ENCODE measurements around the gene SOD3.

Gene SOD3

DNA sequence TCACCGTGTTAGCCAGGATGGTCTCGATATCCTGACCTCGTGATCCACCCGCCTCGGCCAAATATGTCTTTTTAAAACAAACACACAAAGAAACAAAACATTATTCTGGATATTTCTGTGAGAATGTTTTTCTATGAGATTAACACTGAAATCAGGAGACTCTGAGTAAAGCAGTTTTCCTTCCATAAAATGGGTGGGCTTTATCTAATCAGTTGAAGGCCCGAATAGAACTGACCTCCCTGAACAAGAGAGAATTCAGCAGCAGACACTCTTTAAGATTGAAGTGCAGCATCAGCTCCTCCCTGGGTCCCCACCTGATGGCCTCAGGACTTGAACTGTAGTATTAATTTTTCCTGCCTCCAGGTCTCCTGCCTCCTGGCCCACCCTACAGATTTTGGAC is 22.4 kb upstream of the SOD3 start:
- no peak overlapping the region for H3K4me3 ChIP-seq (ENCODE audit: low read length)
- no peak for DNase-seq (ENCODE audit: low read depth, low spot score)

DNA sequence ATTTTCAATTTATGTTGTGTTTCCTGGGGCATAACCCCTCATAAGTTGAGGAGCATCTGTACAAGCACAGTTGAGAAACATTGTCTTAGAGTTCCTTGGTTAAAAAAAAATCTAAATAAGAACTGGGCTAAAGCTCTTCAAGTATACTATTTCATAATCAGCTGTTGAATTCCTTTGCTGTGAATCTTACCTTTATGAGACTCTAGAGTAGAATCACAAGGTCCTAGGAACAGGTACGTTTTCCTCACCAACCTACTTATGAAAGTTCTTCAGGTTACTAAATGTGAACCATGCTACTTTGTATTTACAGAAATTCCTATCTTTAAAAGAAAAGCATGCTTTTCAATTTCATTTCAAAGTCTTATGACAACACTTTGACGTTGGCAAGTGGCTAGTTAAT is 20.9 kb upstream of the SOD3 start:
- H3K4me3 ChIP-seq (ENCODE audit: low read length): no peak overlapping the region
- DNase-seq (ENCODE audit: low read depth, low spot score): no peak

DNA sequence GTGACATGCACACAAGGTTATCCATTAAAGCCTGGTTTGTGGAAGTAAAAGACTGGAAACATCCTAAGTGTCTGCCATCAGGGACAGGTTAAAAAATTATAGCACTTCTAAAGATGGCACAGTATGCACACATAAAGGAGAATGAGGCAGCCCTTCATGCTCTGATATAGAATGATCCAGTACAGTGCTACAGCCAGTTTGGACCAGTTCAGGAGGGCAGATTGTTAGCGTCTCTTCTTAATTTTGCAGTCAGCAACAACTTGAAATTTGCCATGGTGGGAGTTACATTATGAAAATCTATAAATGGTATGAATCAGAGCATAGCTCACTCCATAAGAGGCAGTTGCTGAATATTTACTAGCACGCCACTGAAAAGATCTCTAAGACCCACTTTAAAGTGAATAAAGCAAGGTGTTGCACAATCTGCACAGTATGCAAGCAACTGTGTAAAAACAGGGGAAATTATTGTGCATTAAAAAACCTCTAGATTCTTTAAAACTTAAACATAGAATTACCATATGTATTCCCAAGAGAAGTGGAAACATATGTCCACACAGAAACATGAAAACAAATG is 20.3 kb upstream of the SOD3 start:
- DNase-seq (ENCODE audit: low read depth, low spot score): no peak
- no peak overlapping the region for H3K4me3 ChIP-seq (ENCODE audit: low read length)

DNA sequence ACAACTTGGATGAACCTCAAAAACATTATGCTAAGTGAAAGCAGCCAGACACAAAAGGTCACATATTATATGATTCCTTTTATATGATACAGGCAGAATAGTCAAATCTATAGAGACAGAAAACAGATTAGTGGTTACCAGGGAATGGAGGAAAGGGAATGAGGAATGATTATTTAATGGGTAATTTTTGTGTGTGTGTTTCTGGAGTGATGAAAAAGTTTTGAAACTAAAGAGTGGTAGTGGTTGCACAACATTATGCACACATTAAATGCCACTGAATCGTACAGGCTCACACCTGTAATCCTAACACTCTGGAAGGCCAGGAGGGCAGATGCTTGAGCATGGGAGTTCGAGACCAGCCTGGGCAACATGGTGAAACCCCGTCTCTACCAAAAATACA is 19.6 kb upstream of the SOD3 start:
- no peak overlapping the region for H3K4me3 ChIP-seq (ENCODE audit: low read length)
- no peak for DNase-seq (ENCODE audit: low read depth, low spot score)

DNA sequence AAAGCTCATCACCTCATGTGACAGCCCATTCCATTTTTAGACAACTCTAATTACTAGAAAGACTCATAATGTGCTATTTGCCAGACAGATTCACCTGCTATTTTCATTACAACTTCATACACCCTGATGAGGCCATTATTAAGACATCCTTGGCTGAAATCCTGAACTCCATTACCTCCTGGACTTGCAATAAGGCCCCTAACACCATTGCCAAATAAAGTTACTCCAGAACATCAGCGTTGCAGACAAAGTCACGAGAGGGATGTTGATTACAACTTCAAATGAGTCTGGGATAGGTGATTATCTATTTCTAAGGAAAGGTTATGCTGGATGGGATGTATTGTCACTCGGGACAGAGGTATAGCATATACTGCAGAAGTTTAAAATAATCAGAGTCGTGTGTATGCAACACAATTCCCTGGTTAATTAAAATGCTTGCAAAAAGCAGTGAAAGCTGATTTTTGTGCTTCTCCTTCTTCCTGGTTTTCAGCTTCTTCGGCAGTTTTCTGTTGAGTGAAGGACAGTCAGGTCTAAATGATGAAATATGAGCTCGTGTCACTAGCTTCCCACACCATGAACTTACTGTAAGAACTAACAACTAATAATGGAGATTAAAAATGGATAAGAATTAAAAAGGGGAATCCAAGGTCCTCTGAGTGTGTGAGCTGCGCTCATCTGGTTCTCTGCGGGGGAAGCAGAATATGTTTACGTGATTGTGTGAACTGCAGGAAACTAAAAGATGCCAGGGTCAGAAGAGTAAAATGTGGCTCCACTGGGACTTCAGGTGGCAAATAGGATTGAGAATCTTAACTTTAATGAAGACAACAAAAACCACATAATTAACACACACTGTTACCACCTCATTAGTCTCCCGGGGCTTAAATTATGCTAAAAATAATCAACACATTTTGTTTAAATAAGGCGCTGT is 17.6 kb upstream of the SOD3 start:
- DNase-seq (ENCODE audit: low read depth, low spot score): no peak
- no peak overlapping the region for H3K4me3 ChIP-seq (ENCODE audit: low read length)

DNA sequence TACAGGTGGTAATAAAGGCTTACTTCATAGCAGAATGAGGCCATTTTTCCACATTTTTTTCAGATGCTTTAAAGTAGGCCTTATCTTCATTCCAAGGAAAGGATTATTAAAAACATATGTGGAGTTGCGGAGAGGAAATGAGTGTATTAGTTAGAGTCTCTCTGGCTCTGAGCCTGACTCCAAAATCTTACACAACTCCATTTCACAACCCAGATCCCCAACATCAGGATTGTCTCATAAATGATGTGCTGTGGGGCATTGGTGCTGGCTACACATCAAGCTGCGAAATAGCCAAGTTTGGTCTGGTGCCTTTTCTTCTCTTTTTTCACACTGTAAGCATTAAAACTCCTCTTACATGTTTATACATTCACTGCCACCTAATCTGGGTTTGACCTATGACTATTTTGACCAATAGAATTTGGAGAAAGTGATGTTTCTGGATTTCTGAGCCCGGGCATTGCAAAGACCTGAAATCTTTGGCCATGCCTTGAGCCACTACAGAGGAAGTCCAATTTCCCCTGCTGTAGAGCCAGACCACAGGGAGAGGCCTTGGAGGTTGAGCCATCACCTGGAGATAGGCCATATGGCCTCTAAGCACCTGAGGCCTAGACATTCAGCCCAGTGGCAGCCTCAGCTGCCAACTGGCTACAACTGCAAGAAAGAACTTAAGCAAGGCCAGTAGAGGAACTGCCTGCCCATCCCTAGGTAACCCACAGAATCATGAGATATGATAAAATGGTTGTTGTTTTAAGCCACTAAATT is 16.7 kb upstream of the SOD3 start:
- no peak for DNase-seq (ENCODE audit: low read depth, low spot score)
- H3K4me3 ChIP-seq (ENCODE audit: low read length): no peak overlapping the region

DNA sequence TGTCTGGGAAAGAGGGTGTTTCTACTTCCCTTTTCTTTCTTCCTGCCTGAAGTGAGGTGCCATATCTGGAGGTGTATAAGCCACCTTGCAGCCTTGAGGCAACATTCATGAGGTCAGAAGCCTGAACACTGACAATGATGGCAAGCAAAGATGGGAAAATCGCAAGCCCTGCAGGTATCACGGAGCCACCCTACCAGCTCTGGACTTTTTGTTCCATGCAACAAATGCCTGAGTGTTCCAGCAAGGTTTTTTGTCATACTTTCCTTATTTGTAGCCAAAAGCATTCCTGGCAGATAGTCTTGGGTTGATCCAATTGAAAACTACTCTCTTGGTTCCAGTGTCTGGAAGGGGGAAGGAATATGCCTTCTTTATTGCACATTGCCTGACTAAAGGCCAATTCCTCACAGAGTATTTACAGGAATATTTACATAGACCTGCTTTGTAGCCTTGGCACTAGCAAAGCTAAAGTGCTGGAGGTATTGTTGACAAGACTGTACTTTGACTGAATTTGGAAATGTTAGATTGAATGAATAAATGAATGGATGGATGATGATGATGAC is 14.4 kb upstream of the SOD3 start:
- no peak overlapping the region for H3K4me3 ChIP-seq (ENCODE audit: low read length)
- no peak for DNase-seq (ENCODE audit: low read depth, low spot score)

DNA sequence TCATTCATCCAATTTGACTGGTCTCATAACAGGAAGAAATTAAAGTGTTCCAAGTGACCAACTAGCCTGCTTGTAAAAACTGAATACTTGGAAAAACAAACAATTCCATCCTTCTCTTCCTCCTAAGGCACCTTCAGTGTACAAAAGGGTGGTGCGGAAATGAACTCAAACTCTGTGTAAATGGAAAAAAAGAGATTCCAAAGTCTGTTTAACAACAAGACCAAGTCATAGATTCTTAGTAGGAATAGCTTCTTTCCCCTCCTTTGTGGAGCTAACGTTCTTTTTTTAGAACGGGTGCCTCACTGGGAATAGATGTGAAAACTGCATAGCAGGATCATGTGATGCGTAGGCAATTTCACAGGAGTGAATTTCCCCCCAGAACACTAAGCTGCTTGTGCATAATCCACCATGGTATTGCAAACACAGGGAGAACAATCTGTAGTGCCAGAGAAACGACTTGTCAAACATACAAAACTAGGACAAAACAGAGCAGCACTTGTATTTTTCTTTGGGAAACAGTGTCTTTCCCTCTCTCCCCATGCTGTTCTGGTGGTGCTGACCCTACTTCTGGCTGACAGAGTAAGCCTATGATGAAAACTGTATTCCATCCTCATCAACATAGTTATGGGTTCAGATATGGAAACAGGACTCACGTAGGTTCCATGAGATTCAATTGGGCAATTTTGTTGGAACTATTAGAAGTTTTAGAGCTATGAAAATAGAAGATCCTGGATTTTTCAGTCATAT is 13.2 kb upstream of the SOD3 start:
- DNase-seq (ENCODE audit: low read depth, low spot score): no peak

DNA sequence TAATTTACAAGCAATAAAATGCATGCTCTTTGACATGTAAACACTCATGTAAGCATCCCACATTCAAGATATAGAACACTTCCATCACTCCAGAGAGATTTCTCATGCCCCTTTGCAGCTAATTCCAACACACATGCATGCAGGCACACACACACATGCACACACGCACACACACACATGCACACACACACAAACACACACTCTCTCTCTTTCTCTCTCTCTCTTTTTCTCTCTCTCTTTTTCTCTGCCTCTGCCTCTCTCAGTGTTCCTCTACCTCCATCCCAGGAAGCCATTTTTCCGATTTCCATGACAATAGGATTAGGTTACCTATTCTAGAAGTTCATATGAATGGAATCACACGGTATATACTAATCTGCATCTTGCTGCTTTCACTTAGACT is 11.9 kb upstream of the SOD3 start:
- no peak for DNase-seq (ENCODE audit: low read depth, low spot score)
- H3K4me3 ChIP-seq (ENCODE audit: low read length): no peak overlapping the region

More for the DNA sequence above, 13.2 kb upstream of the SOD3 start:
- no peak overlapping the region for H3K4me3 ChIP-seq (ENCODE audit: low read length)

DNA sequence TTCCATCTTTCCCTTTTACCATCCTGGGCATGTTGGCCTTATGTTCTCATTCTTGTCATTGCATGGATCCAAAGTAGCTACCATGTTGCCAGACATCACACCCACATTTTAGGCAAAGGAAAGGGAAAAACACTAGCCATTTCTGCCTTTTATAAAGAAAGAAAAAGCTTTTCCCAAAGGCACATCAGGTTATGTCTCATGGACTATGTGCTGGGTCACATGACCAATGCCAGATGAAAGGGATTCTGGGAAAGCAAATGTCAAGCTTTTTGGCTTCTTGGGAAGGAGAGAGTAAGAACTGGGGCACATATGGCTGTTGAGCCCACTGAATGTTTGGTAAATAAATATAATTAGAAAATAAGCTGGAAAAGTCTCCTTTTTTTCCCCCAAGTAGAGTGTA is 4.3 kb upstream of the SOD3 start:
- H3K4me3 ChIP-seq (ENCODE audit: low read length): no peak overlapping the region
- DNase-seq (ENCODE audit: low read depth, low spot score): no peak

DNA sequence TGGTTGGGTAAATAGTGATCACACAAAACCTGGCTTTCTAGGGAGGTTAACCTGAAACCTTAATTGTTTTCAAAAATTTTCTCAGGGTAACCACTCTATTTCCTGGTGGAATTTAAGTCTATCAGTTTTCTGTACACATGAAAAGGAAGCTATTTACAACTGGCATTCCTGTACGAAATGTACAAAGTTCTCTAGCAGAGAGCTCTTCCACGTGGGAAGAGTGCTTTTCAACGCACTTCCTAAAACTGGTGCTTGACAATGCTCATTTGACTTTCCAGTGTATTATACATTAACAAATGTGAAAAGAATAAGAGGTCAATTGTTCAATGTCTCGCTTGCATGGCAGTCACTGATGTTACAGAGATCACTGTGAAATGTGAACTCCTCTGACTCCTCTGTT is 2.8 kb upstream of the SOD3 start:
- no peak overlapping the region for H3K4me3 ChIP-seq (ENCODE audit: low read length)
- no peak for DNase-seq (ENCODE audit: low read depth, low spot score)

DNA sequence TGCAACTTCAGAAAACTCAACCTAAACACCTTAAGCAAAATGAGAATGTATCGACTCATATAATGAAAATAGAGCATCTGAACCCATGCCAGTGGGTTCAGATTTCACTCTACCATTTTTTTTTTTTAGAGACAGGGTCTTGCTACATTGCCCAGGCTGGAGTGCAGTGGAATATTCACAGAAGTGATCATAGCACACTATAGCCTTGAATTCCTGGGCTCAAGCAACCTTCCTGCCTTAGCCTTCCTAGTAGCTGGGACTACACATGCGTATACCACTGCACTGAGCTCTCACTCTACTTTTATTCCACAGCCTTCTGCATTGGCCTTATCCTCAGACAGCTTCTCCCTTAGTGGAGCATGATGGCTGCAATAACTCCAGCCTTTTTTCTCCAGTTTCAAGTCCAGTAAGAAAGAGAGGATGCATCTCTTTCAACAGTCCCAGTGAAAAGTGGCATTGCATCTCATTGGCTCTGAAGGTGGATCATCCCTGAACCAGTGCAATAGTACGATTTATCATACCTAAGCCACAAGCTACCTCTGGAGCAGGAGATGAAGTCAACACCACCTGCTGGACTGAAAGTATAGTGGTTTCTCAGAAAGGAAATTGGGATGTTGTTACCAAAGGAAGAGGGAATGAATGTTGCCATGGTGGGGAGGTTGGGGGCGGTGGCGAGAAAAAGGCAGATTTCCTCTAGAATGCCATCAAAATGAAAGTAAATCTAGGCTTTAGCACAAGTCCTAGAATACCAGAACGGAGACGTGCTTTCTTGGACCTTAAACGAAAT is 2.0 kb upstream of the SOD3 start:
- DNase-seq (ENCODE audit: low read depth, low spot score): no peak
- no peak overlapping the region for H3K4me3 ChIP-seq (ENCODE audit: low read length)

DNA sequence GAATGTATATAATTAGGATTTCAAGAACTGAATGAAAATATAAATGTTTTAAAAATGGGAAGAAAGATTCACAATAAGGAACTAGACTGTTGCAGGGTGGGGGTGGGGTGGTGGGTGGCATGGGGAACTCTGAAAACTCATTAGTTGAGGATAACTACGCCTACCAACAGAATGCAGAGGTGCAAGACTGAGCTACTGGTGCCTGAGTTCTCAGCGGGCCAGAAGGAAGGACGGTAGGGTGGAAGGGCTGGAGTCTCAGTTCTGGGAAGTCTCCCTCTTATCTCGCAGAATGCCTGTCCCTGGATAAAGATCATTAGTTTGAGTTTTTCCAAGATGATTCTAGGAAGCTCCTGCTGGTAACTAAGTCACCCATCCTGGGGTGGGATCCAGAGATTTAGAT is 1.3 kb upstream of the SOD3 start:
- H3K4me3 ChIP-seq (ENCODE audit: low read length): no peak overlapping the region
- no peak for DNase-seq (ENCODE audit: low read depth, low spot score)

DNA sequence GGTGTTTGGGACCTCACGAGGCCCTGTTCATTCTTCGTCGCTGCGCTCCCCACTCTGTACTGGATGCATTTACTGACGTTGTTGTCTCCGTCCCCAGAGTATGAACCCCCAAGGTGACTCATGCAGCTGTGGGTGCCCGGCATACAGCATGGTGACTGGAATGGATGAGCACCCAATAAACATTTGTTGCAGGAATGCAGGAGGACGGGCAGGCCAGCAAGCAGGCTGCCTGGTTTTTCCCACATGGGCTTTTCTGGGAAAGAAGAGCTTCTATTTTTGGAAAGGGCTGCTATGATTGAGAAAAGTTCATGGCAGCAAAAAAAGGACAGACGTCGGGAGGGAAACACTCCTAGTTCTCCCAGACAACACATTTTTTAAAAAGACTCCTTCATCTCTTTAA is 893 bp upstream of the SOD3 start:
- DNase-seq (ENCODE audit: low read depth, low spot score): no peak
- no peak overlapping the region for H3K4me3 ChIP-seq (ENCODE audit: low read length)

DNA sequence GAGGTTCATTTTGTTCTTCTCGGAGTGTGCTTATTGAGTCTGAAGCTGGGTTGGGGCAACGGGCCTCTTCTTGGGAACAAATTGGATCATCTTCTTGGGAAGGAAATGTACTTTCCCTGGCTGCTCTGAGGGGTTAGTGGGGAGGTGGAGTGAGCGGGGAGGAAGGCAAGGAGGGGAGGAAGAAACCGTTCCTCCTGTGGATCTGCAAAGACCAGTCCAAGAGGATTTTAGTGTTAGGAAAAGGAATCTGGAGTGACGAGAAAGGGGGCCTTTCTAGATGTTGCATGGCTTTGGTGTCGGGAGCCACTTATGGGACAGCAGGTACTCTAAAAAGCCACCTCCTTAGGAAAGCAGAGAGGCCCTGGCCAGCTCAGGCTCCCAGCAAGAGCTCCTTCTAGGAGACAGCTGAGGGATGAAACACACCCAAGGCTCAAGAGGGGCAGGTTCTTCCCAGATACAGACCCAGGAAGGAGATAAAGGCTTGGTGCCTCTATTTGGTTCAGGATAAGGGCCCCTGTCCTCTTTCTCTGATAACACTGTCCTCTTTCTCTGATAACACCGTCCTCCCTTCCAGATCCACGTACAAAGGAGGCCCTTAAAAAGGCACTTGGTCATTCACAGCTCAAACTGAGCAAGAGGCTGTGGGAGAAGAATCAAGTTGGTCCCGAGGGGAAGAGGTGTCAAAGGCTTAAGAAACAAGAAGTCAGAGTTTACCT is 451 bp downstream of the SOD3 start:
- DNase-seq (ENCODE audit: low read depth, low spot score): no peak
- no peak overlapping the region for H3K4me3 ChIP-seq (ENCODE audit: low read length)

DNA sequence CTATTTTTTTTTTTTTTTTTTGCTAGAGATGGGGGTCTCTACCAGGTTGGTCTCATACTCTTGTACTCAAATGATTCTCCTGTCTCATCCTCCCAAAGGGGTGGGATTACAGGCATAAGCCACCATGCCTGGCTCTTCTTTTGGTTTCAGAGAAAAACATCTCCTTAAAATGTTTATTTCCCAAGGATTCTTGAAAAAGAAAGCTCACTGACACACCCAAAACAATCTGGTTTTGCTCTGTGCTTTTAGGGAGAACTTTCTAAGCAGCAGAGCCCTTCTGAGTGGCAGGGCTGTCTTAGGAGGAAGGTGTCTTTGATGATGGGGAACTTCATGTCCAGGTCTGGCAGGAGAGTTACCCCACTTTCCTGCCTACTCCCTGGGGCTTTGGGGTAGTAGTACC is 1.2 kb downstream of the SOD3 start:
- DNase-seq (ENCODE audit: low read depth, low spot score): no peak
- no peak overlapping the region for H3K4me3 ChIP-seq (ENCODE audit: low read length)

DNA sequence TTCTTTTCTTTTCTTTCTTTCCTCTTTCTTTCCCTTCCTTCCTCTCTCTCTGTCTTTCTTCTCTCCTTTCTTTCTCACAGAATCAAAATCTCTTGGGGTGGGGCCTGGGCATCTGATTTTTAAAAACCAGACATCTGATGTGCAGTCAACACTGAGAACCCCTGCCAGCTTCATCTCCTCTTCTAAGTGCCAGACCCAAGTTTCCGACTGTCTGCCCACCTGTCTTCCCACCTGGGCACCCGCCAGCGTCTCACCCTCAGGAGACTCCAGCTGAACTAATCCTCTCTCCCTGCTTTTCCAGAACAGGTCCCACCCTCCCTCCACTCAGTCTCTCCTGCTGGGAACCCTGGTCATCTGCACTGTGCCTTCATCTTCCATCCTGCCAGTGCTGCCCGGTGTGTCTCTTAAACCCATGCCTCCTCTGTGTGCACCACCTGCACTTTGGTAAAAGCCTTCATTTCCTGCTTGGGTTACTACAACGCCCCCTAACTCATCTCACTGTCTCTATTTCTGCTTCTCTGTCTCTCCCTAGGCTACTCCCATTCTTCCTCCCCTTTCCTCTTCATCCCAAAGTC is 2.8 kb downstream of the SOD3 start:
- DNase-seq (ENCODE audit: low read depth, low spot score): no peak

DNA sequence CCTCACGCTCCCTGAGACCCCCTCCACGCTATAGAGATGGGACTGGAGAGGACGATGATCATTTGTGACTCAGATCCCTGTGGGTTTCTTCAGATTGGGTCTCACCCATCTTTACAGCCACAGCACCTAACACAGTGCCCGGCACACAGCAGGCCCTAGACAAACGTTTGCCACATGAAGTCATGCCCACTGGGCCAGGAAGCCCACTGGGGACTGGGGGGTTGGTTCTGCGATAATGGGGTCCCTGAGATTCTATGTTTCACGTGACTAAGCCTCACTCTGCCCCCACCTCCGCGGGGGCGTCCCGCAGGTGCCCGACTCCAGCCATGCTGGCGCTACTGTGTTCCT is 3.8 kb downstream of the SOD3 start:
- DNase-seq (ENCODE audit: low read depth, low spot score): no peak
- H3K4me3 ChIP-seq (ENCODE audit: low read length): no peak overlapping the region

More for the DNA sequence above, 2.8 kb downstream of the SOD3 start:
- no peak overlapping the region for H3K4me3 ChIP-seq (ENCODE audit: low read length)
